Fibroblast of skin of left biceps (primary cell): ENCODE data around the gene GRK6.

Experiments used
- DNase-seq, 2 experiments: peaks; one replicate each; pipeline ENCODE4 v3.0.0-alpha.2; 2013; ENCODE audit warnings: low read depth in 2 of 2

Gene GRK6

GRCh38 chr5:177426566-177427210, at the start of gene GRK6:
Gene GRK6, plus strand, starts transcription at chr5:177426676. Its CDS starts 170 bp downstream, at chr5:177426846.
- no peak for DNase-seq

DNA sequence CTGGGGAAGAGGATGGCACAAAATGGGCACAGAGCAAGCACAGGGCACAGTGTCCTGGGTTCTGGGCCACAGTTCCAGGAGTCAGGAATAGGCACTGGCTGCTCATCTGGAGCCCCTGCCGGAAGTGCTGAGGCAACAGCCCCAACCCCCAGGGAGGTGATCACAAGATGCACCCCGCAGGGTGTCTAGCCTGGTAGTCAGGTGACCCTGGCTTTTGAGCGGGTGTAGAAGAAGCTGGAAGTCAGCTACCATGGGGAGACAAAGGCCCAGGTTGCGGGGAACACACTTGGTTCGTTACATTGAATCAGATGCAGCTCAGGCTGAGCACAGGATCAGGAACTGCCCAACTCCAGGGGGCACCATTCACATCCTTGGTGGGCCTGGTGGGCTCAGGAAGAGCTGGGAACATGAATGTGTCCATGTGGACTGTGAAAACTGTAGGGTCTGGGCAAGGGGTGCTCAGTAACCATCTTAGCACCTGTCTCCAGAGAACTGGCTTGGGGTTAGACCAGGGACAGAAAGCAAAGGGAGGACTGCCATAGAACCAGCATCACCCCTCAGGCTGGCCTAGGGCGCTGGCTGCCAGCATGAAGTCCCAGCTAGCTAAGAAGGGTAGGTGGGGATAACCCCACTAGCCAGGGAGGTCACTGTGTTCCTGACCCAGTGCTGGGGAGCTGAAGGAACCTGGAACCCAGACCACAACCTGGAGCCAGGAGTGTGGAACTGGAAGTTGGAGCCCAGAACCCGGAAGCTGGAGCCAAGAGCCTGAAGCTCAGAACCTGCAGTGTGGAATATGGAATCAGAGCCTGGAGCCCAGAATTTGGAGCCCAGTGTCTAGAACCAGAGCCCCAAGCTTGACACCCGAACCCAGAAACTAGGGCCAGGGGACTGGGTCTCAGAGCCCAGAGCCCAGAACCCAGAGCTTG, 48.4 kb upstream of the GRK6 start:
- DNase-seq = no peak

DNA sequence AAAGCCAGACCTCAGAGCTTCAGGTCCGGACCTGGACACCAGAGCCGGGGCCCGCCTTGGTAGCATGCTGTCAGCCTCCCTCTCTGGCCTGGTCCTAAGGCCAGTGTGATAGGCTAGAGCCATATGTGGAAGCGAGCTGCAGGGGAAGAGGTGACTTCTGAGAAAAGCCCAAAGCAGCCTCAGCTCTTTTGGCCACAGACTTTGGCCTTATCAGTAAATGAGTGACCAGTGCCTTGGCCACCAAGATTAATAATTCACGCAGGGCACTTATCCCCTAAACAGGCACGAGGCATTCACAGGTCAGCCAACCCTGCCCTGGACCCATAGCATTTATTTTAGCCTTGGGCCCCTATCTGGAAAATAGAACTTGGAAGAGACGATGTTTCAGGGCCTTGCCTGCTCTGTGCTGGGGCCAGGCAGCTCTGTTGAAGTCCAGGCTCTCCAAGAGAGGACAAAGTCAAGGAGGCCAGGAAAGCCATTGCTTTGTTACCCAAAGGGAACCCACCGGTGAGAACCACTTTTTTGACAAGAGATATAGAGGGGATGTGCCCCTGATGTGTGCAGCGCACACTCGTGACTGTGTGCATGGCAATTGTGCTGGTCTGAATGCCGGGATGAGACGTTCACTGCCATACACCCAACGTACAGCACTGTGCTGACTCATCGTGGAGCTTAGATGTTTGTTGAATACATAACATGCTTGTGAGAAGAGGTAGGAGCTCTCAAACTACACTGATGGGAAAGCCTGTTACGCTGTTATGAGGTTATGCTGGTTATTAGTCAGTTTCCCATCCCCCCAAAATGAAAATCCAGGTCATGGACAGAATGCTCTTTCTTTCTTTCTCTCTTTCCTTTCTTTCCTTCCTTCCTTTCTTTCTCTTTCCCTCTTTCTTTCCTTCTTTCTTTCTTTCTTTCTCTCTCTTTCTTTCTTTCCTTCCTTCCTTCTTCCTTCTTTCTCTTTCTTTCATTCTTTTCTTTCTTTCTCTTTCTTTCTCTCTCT, 47.3 kb upstream of the GRK6 start:
- DNase-seq = no peak

GRCh38 chr5:177380805-177381126, 45.7 kb upstream of the GRK6 start:
- DNase-seq = no peak

DNA sequence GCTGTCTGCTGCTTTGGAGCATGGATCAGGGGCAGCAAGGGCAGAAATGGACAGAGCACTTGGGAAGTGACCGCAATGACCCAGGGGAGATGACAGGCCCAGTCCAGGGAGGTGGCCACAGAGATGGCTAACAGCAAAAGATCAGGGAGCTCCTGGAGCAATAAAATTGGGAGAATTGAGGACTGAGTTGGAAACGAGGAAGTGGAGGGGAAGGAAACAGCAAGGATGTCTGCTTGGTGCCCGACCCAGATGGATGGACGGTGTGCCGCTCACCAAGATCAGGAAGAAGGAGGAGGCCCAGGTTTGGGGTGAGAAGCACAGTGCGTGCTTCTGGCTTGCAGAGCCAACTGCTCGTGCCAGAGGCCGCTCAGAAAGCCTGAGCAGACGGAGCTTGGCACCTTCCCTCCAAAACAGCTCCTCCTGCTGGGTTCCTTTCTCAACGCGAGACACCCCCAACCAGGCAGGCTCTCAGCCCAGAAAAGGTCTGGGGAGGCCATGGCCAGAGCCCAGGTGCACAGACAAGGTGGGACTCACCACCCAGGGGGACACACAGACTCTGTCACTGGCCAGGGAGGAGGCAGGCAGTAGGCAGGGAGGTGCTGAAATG, 44.0 kb upstream of the GRK6 start:
- DNase-seq = no peak

- no peak for DNase-seq
Observed at GRCh38 chr5:177383181-177383580, 43.3 kb upstream of the GRK6 start.

GRCh38 chr5:177384134-177384533, 42.3 kb upstream of the GRK6 start, which contains the start of gene SLC34A1:
Gene SLC34A1, plus strand, starts transcription at chr5:177384434. Its CDS starts 1,308 bp downstream, at chr5:177385742.
- no peak for DNase-seq

GRCh38 chr5:177385720-177386119, 40.8 kb upstream of the GRK6 start:
- no peak for DNase-seq

DNA sequence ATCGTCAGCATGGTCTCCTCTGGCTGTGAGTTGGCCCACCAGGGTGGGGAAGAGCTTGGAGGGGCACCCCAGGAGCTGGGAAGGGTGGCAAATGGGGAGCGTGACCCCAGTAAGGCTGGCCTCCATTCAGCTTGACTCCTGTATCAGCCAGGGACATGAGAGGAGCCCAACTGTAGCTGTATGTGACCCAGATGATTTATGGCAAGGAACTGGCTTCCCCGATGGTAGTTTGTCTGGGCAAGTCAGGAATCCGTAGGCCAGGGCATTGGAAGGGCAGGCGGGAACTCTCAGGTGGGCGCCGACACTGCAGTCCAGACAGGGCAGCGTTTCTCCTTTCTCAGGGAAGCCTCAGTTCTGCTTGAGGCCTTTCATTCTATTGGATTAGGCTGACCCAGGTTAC, 39.9 kb upstream of the GRK6 start:
- no peak for DNase-seq

DNA sequence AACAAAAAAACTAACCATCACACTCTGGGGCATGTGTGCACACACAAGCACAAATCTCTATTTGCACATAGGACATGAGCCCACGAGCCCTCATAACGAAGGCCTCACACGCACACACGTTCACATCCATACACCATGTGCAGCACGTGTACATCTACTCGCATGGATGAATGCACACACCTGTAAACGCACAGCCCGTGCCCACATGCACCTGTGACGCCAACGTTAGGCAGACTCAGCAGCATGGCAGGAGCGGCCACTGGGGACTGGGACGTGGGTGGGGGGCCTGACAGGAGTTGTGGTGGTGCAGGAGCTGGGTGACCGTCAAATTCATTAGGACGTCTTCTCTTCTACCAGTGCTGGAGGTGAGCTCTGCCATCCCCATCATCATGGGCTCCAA, 39.1 kb upstream of the GRK6 start:
- no peak for DNase-seq

GRCh38 chr5:177388521-177389052, 37.9 kb upstream of the GRK6 start:
- DNase-seq = no peak

DNA sequence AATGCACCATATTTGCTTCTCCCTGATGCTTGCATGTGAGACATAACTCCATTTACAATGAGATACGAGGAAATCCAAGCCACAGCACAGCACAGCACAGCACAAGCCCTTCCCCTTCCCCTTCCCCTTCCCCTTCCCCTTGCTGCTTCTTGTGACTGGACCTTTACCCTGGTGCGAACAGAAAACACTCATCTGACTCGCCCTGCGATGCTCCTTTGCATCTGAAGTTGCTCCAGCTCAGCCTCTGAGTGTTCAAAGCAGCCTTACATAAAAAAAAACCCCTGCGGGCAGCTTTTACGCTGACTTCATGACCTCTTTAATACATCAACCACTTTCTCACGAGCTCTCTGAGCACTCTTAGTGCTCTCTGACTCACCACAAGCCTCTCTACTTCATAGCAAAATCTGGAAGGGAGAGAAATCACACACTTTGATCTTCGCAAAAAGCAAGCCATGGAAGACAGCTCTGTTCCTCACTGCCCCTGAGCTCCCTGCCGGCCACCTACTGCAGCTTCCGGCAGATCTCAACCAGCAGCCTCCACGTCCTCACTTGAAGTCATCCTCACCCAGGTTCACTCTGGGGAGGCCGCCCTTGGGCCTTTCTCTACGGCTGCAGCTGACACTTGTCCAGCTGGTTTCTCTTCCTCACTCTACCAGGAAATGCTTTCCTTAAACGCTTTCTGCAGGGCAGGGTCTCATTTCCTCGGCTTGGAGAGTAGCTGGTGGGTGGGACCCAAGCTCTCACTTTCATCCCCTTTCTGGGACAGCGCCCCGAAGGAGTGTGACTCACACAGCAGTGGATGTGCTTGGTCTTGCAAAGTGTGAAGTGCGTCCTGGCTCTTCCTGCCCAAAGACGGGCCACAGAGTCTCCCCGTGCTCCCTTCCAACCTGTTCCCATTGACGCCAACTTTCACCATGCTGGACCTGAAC, 37.0 kb upstream of the GRK6 start:
- DNase-seq = no peak

DNA sequence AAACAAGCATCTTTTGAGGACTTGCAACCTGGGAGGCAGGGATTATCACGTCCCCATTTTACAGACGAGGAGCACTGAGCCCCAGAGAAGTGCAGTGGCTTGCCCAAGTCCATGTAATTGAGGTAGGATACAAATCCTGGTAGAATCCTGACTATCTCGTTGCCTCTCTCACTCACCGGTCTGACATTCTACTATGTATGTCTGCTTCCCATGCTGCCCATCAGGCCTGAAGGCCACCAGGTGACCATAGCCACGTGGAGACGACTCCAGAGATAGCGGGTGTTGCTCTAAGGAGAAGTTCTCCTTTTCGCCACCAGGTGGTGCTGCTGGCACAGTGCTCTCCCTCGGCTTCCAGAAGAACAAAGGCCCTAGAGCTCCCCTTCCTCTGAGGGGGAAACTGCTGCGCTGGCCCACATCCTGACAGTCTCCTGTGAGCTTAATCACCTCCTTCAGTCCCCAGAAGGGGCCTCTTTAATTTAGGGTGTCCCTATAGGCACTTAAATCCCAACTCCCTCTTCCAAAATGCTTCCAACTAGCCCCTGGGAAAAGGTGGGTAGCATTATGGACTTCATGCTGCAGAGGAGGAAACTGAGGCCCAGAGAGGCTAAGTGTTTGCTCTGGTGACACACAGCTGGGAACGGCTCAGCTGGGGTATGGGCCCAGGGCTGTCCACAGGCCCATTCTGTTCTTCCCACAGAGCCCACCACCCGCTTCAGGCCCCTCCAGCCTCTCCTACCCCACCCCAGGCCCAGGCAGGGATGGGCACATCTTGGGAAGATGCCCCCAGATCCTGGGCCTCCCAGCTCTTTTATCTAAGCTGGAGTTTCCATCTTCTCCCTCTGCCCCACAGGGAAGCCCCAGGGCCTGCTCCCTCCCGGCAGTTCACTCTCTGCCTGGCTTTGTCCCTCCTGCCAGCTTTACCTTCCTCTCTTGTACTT, 35.8 kb upstream of the GRK6 start:
- no peak for DNase-seq

GRCh38 chr5:177392765-177393164, 33.7 kb upstream of the GRK6 start:
- no peak for DNase-seq

- DNase-seq = no peak
Observed at GRCh38 chr5:177393206-177393765, 33.2 kb upstream of the GRK6 start.

DNA sequence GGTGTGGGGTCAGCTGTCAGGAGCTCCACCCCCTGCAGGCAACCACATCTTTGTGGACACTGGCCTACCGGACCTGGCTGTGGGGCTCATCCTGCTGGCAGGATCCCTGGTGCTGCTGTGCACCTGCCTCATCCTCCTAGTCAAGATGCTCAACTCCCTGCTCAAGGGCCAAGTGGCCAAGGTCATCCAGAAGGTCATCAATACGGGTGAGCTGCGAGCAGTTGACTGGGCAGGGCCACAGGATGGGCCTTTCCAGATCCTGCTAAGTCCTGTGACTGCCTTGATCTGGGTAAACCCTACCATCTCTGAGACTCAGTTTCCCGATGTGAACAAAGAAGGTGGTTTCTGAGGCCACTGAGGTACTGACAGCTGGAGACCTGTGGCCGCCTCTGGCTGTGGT, 32.5 kb upstream of the GRK6 start:
- no peak for DNase-seq

GRCh38 chr5:177396078-177396477, 30.4 kb upstream of the GRK6 start:
- DNase-seq = no peak

GRCh38 chr5:177396807-177397206, 29.7 kb upstream of the GRK6 start:
- no peak for DNase-seq
